Measurements from ENCODE around the gene NFE2L2.

DNA sequence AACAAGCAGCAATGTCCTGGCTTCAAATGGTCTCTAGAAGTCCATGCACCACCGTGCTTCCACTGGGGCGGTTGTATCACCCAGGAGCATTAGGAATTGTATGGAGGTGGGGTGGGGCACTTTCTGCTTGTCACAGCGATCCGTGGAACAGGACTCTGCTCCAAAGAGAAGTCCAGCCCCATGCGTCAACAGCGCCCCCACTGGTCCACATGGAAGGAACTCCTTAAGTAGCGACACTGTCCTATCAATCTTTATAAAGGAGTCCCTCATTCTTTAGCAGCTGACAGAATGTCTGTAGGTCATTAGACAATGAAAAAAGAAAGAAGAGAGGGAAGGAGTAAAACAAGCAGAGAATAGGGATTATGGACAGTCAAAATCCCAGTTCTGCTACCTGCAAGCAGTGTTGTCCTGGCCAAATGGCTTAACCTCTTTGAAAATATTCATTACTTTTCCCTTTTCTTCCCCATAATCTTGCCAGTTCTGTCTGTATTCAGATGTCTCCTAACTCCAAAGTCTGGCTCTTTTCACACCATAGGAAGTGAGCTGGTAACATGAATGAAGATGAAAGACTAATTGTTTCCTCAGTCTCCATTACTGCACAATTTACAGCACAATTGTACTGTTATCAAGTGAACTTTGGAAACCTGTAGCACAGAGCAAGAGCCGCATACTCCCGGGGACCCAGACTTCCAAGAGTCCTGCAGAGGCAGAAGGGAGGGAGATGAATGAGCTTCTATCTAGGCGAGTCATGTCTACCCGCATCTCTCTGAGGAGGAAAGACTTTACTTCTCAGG lies 9.9 kb downstream of the NFE2L2 start:
- TF ChIP-seq EP300 (IDR thresholded peaks at IDR 0.05) (no peak), CTCF (IDR thresholded peaks at IDR 0.05) (peak in 2 of 6 experiments; percentile 16 to 31), POLR2A (IDR thresholded peaks at IDR 0.05) (no peak), POLR2AphosphoS5 (IDR thresholded peaks at IDR 0.05) (no peak)

Measured in upper lobe of left lung (tissue), 4 donors.